Tibial artery (tissue), 4 donors: ENCODE measurements around the gene FGD5.
A peak's percentile ranks its signal among the peaks of the same experiment; 100 is the strongest.

Experiments
- DNase-seq, 2 donors: peaks; one replicate each; pipeline ENCODE4 v3.0.0-alpha.2; 2019
- H3K27ac ChIP-seq, 2 donors: fragments of 200-600 bp; sonication (generic) in 1 of 2; 1 replicate in 1 of 2; 2 replicates in 1 of 2; pipeline ENCODE4 v1.5.1; 2018 to 2019; ENCODE audit warnings: mild to moderate bottlenecking in 1 of 2
- H3K27me3 ChIP-seq, 2 donors: fragments of 200-600 bp; sonication (generic) in 1 of 2; one replicate each; pipeline versions ENCODE4 v1.5.1 to v1.6.0; 2016 to 2019
- H3K36me3 ChIP-seq, 3 donors: fragments of 200-600 bp; sonication (generic) in 2 of 3; one replicate each; pipeline ENCODE4 v1.5.1; 2016 to 2019; ENCODE audit warnings: mild to moderate bottlenecking in 2 of 3
- H3K4me1 ChIP-seq, 4 donors: fragments of 200-600 bp; sonication (generic) in 2 of 4; 1 replicate in 3 of 4; 2 replicates in 1 of 4; pipeline ENCODE4 v1.5.1; 2016 to 2019
- H3K4me3 ChIP-seq, 2 donors: fragments of 200-600 bp; sonication (generic) in 1 of 2; 1 replicate in 1 of 2; 2 replicates in 1 of 2; pipeline ENCODE4 v1.5.1; 2018 to 2019; ENCODE audit warnings: mild to moderate bottlenecking in 2 of 2
- H3K9me3 ChIP-seq, 3 donors: fragments of 200-600 bp; sonication (generic) in 1 of 3; one replicate each; pipeline ENCODE4 v1.5.1; 2016 to 2019
- intact Hi-C: fragments of 100-400 bp; cut with DNase I; formaldehyde crosslinking; loops from one replicate; pipeline ENCODE4 v1.15.0; 2023; ENCODE audit warnings: low total_unique reads
- TF ChIP-seq, protein P1 (sequence below), 2 experiments: fragments of 200-600 bp in 1 of 2; fragments of 450-650 bp in 1 of 2; IDR thresholded peaks; one replicate each; pipeline ENCODE4 v1.5.1; 2017 to 2019; ENCODE audit warnings: antibody characterized with exemption in 2 of 2, mild to moderate bottlenecking in 1 of 2, moderate library complexity in 1 of 2

Gene FGD5

DNA sequence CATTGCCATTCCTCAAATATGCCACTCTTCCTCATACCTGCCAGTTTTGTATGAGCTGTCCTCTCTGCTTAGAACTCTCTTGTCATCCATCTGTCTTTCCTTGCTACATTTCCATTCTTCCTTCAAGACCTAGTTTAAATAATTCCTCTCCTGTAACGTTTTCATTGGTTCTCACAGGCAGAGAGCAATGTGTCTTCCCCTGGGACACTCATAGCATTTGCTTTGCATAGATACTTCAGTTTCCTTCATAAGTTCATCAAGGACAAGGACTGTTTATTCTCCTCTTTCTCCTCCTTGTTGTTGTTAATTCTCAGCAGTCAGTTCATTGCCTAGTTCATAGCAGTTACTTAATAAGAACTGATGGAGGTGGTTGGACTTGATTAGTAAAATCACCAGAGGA lies 139.2 kb downstream of the FGD5 start:
- no peak for DNase-seq
- intact Hi-C loops = no loop called here
- H3K27ac ChIP-seq = no peak overlapping the region
- no peaks in the 10 kb centered on the region for H3K9me3 ChIP-seq
- H3K4me1 ChIP-seq = peaks cover 0 to 35% (median 9%) of the 10 kb centered on the region in 4 donors
- H3K36me3 ChIP-seq = peaks cover 0 to 2% (median 0%) of the 10 kb centered on the region in 3 donors
- TF ChIP-seq, protein P1, sequence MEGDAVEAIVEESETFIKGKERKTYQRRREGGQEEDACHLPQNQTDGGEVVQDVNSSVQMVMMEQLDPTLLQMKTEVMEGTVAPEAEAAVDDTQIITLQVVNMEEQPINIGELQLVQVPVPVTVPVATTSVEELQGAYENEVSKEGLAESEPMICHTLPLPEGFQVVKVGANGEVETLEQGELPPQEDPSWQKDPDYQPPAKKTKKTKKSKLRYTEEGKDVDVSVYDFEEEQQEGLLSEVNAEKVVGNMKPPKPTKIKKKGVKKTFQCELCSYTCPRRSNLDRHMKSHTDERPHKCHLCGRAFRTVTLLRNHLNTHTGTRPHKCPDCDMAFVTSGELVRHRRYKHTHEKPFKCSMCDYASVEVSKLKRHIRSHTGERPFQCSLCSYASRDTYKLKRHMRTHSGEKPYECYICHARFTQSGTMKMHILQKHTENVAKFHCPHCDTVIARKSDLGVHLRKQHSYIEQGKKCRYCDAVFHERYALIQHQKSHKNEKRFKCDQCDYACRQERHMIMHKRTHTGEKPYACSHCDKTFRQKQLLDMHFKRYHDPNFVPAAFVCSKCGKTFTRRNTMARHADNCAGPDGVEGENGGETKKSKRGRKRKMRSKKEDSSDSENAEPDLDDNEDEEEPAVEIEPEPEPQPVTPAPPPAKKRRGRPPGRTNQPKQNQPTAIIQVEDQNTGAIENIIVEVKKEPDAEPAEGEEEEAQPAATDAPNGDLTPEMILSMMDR (IDR thresholded peaks at IDR 0.05) = no peak
- no peaks in the 10 kb centered on the region for H3K27me3 ChIP-seq
- H3K4me3 ChIP-seq = no peak overlapping the region

DNA sequence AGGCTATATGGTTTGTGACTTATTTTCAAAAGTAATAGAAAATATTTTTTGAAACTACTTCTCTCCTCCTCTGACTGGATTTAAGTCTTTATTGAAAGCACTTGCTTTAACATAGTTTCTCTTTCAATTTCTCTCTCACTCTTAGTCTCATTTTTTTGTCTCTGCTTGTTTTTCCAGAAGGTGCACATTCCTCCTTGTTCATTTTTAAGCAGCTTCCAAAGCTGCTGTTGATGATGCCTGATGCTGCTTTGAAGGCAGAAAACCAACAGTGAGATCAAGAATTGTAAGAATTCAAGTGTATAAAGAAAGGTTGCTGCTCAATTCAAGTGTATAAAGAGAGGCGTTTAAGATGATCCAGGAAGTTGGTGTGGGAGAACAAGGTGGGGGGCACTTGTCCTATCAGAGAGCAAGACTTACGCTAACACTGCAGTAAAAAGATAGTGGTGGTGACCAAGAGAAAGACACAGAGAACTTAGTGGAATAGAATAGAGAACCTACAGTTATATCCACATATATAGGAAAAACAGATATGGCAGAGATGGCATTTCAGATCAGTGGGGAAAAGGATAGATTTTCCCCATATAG lies 140.7 kb downstream of the FGD5 start:
- DNase-seq = no peak
- Histone ChIP-seq H3K27ac (no peak overlapping the region), H3K4me1 (peaks cover 0 to 35% (median 9%) of the 10 kb centered on the region in 4 donors), H3K27me3 (no peaks in the 10 kb centered on the region), H3K9me3 (no peaks in the 10 kb centered on the region), H3K4me3 (no peak overlapping the region), H3K36me3 (peaks cover 0 to 11% (median 0%) of the 10 kb centered on the region in 3 donors)
- TF ChIP-seq, protein P1 (IDR thresholded peaks at IDR 0.05) = no peak
- intact Hi-C loops = no loop called here

DNA sequence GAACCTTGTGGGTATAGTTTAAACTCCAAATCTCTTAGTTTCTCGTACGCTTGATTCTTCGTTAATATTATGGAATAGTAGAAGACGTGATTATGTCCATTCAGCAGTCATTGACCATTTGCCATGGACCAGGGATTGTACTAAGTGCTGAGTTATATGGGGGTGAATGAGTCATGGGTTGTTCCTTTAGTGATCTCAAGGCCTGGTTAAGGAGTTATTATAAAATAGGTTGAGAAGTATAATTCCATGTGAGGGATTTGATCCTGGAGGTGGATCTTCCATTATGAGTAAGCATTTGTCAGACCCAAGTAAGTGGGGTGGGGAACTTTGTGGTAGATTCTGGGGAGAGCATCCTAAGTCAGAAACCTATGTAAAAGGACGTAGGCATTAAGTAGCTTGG lies 144.0 kb downstream of the FGD5 start:
- Histone ChIP-seq H3K4me1 (peaks cover 0 to 21% (median 4%) of the 10 kb centered on the region in 4 donors), H3K27me3 (no peaks in the 10 kb centered on the region), H3K9me3 (no peaks in the 10 kb centered on the region), H3K27ac (no peak overlapping the region), H3K36me3 (peaks cover 0 to 23% (median 10%) of the 10 kb centered on the region in 3 donors), H3K4me3 (no peak overlapping the region)
- DNase-seq = no peak
- TF ChIP-seq, protein P1 (IDR thresholded peaks at IDR 0.05) = no peak
- intact Hi-C loops = no loop called here

DNA sequence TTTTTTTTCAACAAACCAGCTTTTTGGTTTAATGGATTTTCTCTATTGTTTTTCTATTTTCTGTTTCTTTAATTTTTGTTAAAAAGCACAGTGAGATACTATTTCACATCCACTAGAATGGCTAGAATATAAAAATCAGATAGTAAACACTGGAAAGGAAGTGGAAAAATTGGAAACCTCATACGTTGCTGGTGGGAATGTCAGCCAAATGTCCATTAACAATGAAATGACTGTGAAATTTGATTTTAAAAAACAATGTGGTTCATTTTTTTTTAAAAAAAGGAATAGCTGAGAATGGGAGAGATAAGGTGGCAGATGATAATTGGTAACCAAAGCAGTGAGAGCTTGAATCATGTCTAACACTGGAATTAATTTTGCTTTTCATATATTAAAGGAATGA lies 148.5 kb downstream of the FGD5 start:
- no peak for DNase-seq
- H3K36me3 ChIP-seq = peaks cover 6 to 29% (median 11%) of the 10 kb centered on the region in 3 donors
- H3K27ac ChIP-seq = no peak overlapping the region

DNA sequence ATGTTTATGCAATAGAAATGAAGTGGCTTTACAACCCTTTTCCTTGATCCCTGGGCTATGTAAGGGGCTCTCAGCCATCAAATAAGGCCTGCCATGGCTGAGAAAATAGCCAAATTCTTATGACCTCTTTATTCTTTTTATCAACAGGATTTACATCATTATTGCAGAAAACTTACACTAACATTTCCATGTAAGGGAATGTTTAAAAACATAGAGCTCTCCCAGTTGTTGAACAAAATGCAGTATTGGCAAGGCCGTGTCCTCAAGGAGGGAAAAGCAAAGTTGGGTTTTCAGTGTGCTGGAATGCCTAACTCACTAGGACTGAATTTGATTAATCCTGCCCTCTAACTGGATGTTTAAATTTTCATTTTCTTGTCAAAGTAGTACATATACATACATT lies 150.9 kb downstream of the FGD5 start:
- H3K4me1 ChIP-seq = peaks cover 0 to 11% (median 0%) of the 10 kb centered on the region in 4 donors
- H3K27me3 ChIP-seq = no peaks in the 10 kb centered on the region
- TF ChIP-seq, protein P1 (IDR thresholded peaks at IDR 0.05) = no peak
- no peak for DNase-seq
- H3K9me3 ChIP-seq = no peaks in the 10 kb centered on the region
- intact Hi-C loops = no loop called here
- H3K36me3 ChIP-seq = peaks cover 18 to 34% (median 27%) of the 10 kb centered on the region in 3 donors
- peak overlapping the region in 1 of 2 donors; percentile 5 for H3K27ac ChIP-seq
- H3K4me3 ChIP-seq = no peak overlapping the region

More for the DNA sequence above, 148.5 kb downstream of the FGD5 start:
- intact Hi-C loops = no loop called here
- Histone ChIP-seq H3K9me3 (no peaks in the 10 kb centered on the region), H3K4me1 (peaks cover 0 to 11% (median 0%) of the 10 kb centered on the region in 4 donors), H3K27me3 (no peaks in the 10 kb centered on the region), H3K4me3 (no peak overlapping the region)
- TF ChIP-seq, protein P1 (IDR thresholded peaks at IDR 0.05) = no peak
